ENCODE results near the gene USP47.
"Not testable (repeated sequence)": the region's sequence is repeated elsewhere in the genome, so short reads cannot be mapped to it uniquely, and the experiment has no call there.

Gene USP47

GRCh38 chr11:11813288-11813962 lies 28.3 kb upstream of the USP47 start:
- WGBS (ENCODE audit: insufficient coverage, insufficient read length), result no CpG with 5 or more reads among the region's 3 CpGs
- no peak for DNase-seq (ENCODE audit: low read depth, low spot score)
- H3K4me3 ChIP-seq (ENCODE audit: low read length), result no peak overlapping the region

GRCh38 chr11:11814614-11815452 lies 26.9 kb upstream of the USP47 start:
- no peaks in the 10 kb centered on the region for H3K27me3 ChIP-seq (ENCODE audit: control insufficient read depth, insufficient read depth, low read length)
- no peak overlapping the region for H3K4me3 ChIP-seq (ENCODE audit: low read length)
- no CpG with 5 or more reads among the region's 7 CpGs for WGBS (ENCODE audit: insufficient coverage, insufficient read length)
- no peaks in the 10 kb centered on the region for H3K4me1 ChIP-seq (ENCODE audit: control insufficient read depth, insufficient read depth, low read length)
- H3K9me3 ChIP-seq (ENCODE audit: control insufficient read depth, insufficient read depth, low read length), result no peaks in the 10 kb centered on the region
- H3K36me3 ChIP-seq (ENCODE audit: control insufficient read depth, insufficient read depth, low read length), result no peaks in the 10 kb centered on the region
- no peak overlapping the region for H3K27ac ChIP-seq (ENCODE audit: low read length)
- no peak for DNase-seq (ENCODE audit: low read depth, low spot score)

More at GRCh38 chr11:11813288-11813962, 28.3 kb upstream of the USP47 start:
- Histone ChIP-seq H3K27me3 (ENCODE audit: control insufficient read depth, insufficient read depth, low read length) (no peaks in the 10 kb centered on the region), H3K9me3 (ENCODE audit: control insufficient read depth, insufficient read depth, low read length) (no peaks in the 10 kb centered on the region), H3K4me1 (ENCODE audit: control insufficient read depth, insufficient read depth, low read length) (no peaks in the 10 kb centered on the region), H3K36me3 (ENCODE audit: control insufficient read depth, insufficient read depth, low read length) (no peaks in the 10 kb centered on the region), H3K27ac (ENCODE audit: low read length) (no peak overlapping the region)

- no peaks in the 10 kb centered on the region for H3K9me3 ChIP-seq (ENCODE audit: control insufficient read depth, insufficient read depth, low read length)
- H3K27ac ChIP-seq (ENCODE audit: low read length), result no peak overlapping the region
- no CpG with 5 or more reads among the region's 2 CpGs for WGBS (ENCODE audit: insufficient coverage, insufficient read length)
- H3K4me1 ChIP-seq (ENCODE audit: control insufficient read depth, insufficient read depth, low read length), result no peaks in the 10 kb centered on the region
- no peaks in the 10 kb centered on the region for H3K36me3 ChIP-seq (ENCODE audit: control insufficient read depth, insufficient read depth, low read length)
- no peak for DNase-seq (ENCODE audit: low read depth, low spot score)
- no peak overlapping the region for H3K4me3 ChIP-seq (ENCODE audit: low read length)
- no peaks in the 10 kb centered on the region for H3K27me3 ChIP-seq (ENCODE audit: control insufficient read depth, insufficient read depth, low read length)
These were observed 25.1 kb upstream of the USP47 start for GRCh38 chr11:11816511-11817314.

GRCh38 chr11:11817957-11818356 lies 23.8 kb upstream of the USP47 start:
- H3K27ac ChIP-seq (ENCODE audit: low read length), result no peak overlapping the region
- no peaks in the 10 kb centered on the region for H3K36me3 ChIP-seq (ENCODE audit: control insufficient read depth, insufficient read depth, low read length)
- no peaks in the 10 kb centered on the region for H3K27me3 ChIP-seq (ENCODE audit: control insufficient read depth, insufficient read depth, low read length)
- no peak overlapping the region for H3K4me3 ChIP-seq (ENCODE audit: low read length)
- no peaks in the 10 kb centered on the region for H3K9me3 ChIP-seq (ENCODE audit: control insufficient read depth, insufficient read depth, low read length)
- DNase-seq (ENCODE audit: low read depth, low spot score), result no peak
- H3K4me1 ChIP-seq (ENCODE audit: control insufficient read depth, insufficient read depth, low read length), result no peaks in the 10 kb centered on the region
- no CpG with 5 or more reads among the region's 5 CpGs for WGBS (ENCODE audit: insufficient coverage, insufficient read length)

- no CpG with 5 or more reads among the region's 2 CpGs for WGBS (ENCODE audit: insufficient coverage, insufficient read length)
- DNase-seq (ENCODE audit: low read depth, low spot score), result no peak
- no peak overlapping the region for H3K27ac ChIP-seq (ENCODE audit: low read length)
These were observed 23.1 kb upstream of the USP47 start for GRCh38 chr11:11818529-11819121.

GRCh38 chr11:11821899-11822298 lies 19.9 kb upstream of the USP47 start:
- H3K27me3 ChIP-seq (ENCODE audit: control insufficient read depth, insufficient read depth, low read length), result no peaks in the 10 kb centered on the region
- H3K4me1 ChIP-seq (ENCODE audit: control insufficient read depth, insufficient read depth, low read length), result no peaks in the 10 kb centered on the region
- H3K27ac ChIP-seq (ENCODE audit: low read length), result no peak overlapping the region
- no peaks in the 10 kb centered on the region for H3K9me3 ChIP-seq (ENCODE audit: control insufficient read depth, insufficient read depth, low read length)
- no peaks in the 10 kb centered on the region for H3K36me3 ChIP-seq (ENCODE audit: control insufficient read depth, insufficient read depth, low read length)
- DNase-seq (ENCODE audit: low read depth, low spot score), result no peak
- no CpG with 5 or more reads among the region's 3 CpGs for WGBS (ENCODE audit: insufficient coverage, insufficient read length)
- H3K4me3 ChIP-seq (ENCODE audit: low read length), result no peak overlapping the region

More at GRCh38 chr11:11818529-11819121, 23.1 kb upstream of the USP47 start:
- no peaks in the 10 kb centered on the region for H3K27me3 ChIP-seq (ENCODE audit: control insufficient read depth, insufficient read depth, low read length)
- H3K36me3 ChIP-seq (ENCODE audit: control insufficient read depth, insufficient read depth, low read length), result no peaks in the 10 kb centered on the region
- no peaks in the 10 kb centered on the region for H3K4me1 ChIP-seq (ENCODE audit: control insufficient read depth, insufficient read depth, low read length)
- no peaks in the 10 kb centered on the region for H3K9me3 ChIP-seq (ENCODE audit: control insufficient read depth, insufficient read depth, low read length)
- H3K4me3 ChIP-seq (ENCODE audit: low read length), result no peak overlapping the region

GRCh38 chr11:11822946-11823345 lies 18.8 kb upstream of the USP47 start:
- WGBS (ENCODE audit: insufficient coverage, insufficient read length), result no CpG with 5 or more reads among the region's 4 CpGs
- H3K36me3 ChIP-seq (ENCODE audit: control insufficient read depth, insufficient read depth, low read length), result no peaks in the 10 kb centered on the region
- no peaks in the 10 kb centered on the region for H3K9me3 ChIP-seq (ENCODE audit: control insufficient read depth, insufficient read depth, low read length)
- no peaks in the 10 kb centered on the region for H3K4me1 ChIP-seq (ENCODE audit: control insufficient read depth, insufficient read depth, low read length)
- no peaks in the 10 kb centered on the region for H3K27me3 ChIP-seq (ENCODE audit: control insufficient read depth, insufficient read depth, low read length)
- H3K27ac ChIP-seq (ENCODE audit: low read length), result no peak overlapping the region
- H3K4me3 ChIP-seq (ENCODE audit: low read length), result no peak overlapping the region
- no peak for DNase-seq (ENCODE audit: low read depth, low spot score)

GRCh38 chr11:11826260-11826659 lies 15.5 kb upstream of the USP47 start:
- DNase-seq (ENCODE audit: low read depth, low spot score), result no peak
- no CpG with 5 or more reads among the region's 1 CpG for WGBS (ENCODE audit: insufficient coverage, insufficient read length)
- no peak overlapping the region for H3K27ac ChIP-seq (ENCODE audit: low read length)
- H3K4me3 ChIP-seq (ENCODE audit: low read length), result no peak overlapping the region
- H3K4me1 ChIP-seq (ENCODE audit: control insufficient read depth, insufficient read depth, low read length), result no peaks in the 10 kb centered on the region
- no peaks in the 10 kb centered on the region for H3K36me3 ChIP-seq (ENCODE audit: control insufficient read depth, insufficient read depth, low read length)
- no peaks in the 10 kb centered on the region for H3K27me3 ChIP-seq (ENCODE audit: control insufficient read depth, insufficient read depth, low read length)
- no peaks in the 10 kb centered on the region for H3K9me3 ChIP-seq (ENCODE audit: control insufficient read depth, insufficient read depth, low read length)

- Histone ChIP-seq H3K4me1 (ENCODE audit: control insufficient read depth, insufficient read depth, low read length) (no peaks in the 10 kb centered on the region), H3K9me3 (ENCODE audit: control insufficient read depth, insufficient read depth, low read length) (no peaks in the 10 kb centered on the region), H3K4me3 (ENCODE audit: low read length) (no peak overlapping the region), H3K36me3 (ENCODE audit: control insufficient read depth, insufficient read depth, low read length) (no peaks in the 10 kb centered on the region), H3K27me3 (ENCODE audit: control insufficient read depth, insufficient read depth, low read length) (no peaks in the 10 kb centered on the region), H3K27ac (ENCODE audit: low read length) (no peak overlapping the region)
- no peak for DNase-seq (ENCODE audit: low read depth, low spot score)
- no CpG with 5 or more reads among the region's 7 CpGs for WGBS (ENCODE audit: insufficient coverage, insufficient read length)
These were observed 14.5 kb upstream of the USP47 start for GRCh38 chr11:11827272-11827671.

- not testable (repeated sequence) for DNase-seq (ENCODE audit: low read depth, low spot score); H3K36me3 ChIP-seq (ENCODE audit: control insufficient read depth, insufficient read depth, low read length); H3K4me3 ChIP-seq (ENCODE audit: low read length); H3K4me1 ChIP-seq (ENCODE audit: control insufficient read depth, insufficient read depth, low read length); H3K27ac ChIP-seq (ENCODE audit: low read length); H3K9me3 ChIP-seq (ENCODE audit: control insufficient read depth, insufficient read depth, low read length); H3K27me3 ChIP-seq (ENCODE audit: control insufficient read depth, insufficient read depth, low read length)
- WGBS (ENCODE audit: insufficient coverage, insufficient read length), result no CpG with 5 or more reads among the region's 7 CpGs
These were observed 10.4 kb upstream of the USP47 start for GRCh38 chr11:11831406-11831805.

Measured in iPS DF 6.9 (cell line).